ENCODE data around the gene PARM1.

PARM1 gene

DNA sequence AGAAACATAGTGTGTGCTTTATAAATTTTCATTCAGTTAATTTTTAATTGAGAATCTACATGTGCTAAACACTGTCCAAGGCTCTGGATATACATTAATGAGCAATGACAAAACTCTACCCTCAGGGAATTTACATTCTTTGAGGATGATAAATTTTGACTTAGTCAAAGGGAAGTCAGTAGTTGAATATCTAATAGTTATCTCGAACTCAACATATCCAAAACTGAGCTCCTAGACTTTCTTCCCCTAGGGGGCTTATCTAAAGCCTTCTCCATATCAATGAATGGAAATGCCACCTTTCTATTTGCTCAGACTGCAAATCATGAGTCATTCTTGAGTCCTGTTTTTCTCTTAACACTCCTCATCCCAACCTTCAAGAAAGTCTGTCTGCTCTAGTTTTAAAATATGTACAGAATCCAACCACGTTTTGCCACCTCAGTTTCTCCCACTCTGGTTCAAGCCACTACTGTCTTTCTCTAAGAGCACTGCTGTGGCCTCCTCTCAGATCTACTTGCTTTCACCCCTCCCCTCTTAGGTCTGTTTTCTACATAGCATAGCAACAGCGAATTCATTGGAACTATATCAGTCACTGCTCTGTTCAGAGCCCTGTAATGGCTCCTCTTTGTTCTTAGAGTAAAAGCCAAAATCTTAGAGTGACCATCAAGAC lies 9.5 kb downstream of the PARM1 start:
- no peak for DNase-seq (ENCODE audit: low read depth)

DNA sequence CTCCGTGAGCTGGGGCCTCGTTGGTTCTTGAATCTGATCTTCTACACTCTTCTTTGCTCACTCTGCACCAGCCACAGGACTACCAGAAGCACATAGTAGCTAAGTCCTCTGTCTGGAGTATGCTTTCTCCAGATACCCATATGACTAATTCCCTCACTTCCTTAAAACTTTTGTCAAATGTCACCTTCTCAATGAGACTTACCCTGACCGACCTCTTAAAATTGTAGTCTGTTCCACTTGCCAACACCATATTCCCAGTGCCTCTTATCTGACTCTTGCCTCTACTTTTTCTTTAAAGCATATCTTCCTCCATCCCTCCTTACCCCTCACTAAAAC lies 10.0 kb downstream of the PARM1 start:
- DNase-seq (ENCODE audit: low read depth), result no peak

DNA sequence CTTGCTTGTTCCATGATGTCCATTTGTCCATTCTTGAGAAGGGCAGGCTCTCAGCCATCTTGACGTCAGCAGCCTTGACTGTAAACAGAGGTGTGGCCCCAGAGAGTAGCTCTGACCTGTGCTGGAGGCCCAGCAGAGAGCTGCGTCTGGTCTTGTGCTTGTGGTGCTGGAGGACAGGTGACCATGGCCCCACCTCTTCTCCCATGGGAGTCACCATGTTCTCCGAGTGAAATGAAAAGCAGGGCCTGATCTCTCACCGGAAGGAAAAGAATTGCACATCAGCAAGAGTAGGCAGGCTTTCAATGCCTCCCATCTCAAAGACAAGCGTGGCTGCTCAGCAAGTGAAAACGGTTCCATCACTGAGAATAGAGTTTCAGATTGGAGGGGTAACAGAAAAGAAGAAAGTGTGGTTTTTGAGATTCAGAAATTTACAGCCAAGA lies 11.5 kb downstream of the PARM1 start:
- DNase-seq (ENCODE audit: low read depth), result no peak

DNA sequence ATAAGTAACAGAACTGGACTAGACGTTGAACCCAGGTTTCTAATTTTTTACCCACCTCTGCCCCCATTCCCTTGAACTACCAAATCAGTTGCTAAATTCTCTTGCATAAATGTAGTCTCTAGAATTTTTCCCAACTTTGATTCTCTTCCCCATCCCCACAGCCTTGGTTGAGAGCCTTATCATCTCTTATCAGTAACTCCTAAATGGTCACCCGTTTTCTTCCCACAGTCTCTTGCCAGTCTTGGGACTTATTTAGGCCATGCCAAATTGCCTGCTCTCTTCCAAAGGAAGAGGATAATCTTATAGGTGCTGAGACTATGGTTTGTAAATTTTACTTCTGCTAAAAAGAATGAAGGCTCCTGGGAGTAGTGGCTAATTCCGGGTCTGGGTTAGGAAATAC lies 13.3 kb downstream of the PARM1 start:
- DNase-seq (ENCODE audit: low read depth), result no peak

DNA sequence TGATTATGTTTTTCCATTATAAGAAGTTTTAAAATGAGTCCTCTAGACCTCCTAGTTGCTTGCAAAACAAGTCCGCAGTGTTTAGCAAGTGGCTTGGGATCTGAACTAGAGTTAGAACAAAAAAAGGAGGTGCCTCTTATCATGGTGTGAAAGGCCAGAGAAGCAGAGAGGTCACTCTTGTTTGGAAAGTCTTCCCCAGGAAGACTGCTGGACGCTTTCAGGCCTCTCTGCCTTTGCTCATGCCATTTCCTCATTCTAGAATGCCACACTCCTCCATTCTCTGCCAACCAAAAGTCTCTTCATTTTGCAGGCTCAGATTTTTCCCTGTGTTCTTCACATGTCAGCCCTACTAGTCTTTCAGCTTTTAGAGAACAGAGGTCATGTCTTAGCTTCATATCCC lies 14.9 kb downstream of the PARM1 start:
- DNase-seq (ENCODE audit: low read depth), result no peak

DNA sequence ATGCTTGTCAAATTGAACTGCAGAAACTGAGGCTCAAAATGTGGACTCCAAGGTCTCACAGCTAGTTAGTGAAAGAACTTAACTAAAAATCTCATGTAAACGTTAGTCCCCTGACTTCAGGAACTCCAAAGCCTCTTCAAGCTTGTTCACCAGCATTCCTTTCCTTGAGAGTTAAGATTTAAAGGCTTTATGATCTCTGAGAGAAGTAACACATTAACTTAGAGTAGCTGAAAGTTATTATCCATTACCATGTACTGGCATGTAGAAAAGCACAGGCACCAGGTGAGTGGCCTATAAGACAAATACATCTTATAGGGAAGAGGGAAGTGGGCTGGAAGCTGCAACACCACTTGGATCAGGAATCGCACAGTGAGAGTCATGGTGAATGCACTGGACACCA lies 15.3 kb downstream of the PARM1 start:
- no peak for DNase-seq (ENCODE audit: low read depth)

DNA sequence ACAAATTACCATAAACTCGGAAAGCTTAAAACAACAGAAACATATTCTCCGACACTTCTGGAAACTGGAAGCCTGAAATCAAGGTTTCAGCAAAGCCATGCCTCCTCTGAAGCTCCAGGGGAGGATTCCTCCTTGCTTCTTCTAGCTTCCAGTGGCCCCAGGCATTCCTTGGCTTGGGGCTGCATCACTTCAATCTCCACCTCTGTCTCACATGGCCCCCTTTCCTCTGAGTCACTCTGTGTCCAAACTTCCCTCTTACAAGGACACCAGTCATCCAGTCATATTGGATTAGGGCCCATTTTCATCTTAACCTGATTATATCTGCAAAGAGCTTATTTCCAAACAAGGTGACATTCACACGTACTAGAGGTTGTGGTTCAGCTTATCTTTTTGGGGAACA lies 17.3 kb downstream of the PARM1 start:
- no peak for DNase-seq (ENCODE audit: low read depth)

DNA sequence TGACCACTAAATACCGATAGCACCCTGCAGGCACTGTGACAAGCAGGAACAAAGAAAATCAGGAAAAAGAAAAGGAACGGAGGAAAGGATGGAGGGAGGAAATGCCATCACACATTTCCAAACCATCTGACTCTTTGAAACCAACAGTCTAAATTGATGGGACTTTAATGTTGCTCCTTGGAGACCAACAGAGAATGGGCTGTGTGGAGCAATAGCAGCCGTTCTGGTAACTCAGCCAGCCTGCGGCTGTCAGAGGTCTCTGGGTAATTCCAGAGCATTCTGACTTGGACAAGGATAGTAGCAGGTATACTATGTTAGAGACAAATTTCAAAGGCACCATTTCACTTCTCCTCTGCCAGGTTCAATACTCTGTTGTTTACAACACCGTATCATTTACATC lies 18.0 kb downstream of the PARM1 start:
- DNase-seq (ENCODE audit: low read depth), result no peak

DNA sequence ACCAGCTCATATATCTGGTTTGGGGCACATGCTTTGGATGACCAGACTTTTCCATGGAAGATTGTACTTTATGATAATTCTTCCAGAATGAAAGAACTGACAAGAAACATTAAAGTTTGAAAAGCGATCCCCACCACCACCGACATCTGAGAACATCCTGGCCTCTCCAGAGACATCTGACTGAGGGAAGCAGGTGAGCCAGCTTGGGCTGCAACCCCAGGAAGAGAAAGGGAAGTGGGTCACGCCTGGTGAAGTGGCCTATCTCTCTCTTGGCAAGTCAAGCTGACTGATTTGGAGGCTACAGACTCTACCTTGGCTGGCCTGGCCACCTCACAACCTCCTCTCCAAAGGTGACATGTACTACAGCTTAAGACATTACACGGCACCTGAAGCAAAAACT lies 20.7 kb downstream of the PARM1 start:
- no peak for DNase-seq (ENCODE audit: low read depth)

DNA sequence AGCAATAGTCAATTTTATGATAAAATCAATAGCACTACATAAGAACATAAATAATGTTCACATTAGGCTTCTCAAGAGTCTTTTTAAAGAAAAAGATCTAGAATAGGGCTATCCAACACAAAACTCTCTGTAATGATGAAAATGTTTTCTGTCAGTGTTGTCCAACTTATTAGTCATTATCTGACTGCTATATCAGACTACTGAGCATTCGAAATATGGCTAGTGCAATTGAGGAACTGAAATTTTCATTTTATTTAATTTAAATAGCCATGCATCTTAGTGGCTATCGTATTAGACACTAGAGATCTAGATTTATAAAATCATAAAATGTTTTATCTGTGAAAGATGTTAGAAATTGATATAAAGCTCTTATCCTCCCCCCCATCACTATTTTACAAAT lies 26.0 kb downstream of the PARM1 start:
- no peak for DNase-seq (ENCODE audit: low read depth)

DNA sequence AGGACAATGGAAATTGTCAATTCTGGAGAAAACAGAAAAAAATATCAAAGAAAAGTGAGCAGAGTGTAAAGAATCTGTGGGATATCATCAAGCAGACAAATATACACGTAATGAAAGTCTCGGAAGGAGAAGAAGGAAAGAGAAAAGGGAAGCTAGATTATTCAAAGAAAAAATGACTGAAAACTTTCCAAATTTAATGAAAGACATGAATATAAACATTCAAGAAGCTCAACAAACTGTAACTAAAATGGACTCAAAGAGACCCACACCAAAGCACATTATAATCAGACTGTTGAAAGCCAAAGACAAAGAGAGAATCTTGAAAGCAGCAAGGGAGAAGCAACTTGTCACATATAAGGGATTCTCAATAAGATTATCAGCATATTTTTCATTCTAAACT lies 28.3 kb downstream of the PARM1 start:
- DNase-seq (ENCODE audit: low read depth), result no peak

DNA sequence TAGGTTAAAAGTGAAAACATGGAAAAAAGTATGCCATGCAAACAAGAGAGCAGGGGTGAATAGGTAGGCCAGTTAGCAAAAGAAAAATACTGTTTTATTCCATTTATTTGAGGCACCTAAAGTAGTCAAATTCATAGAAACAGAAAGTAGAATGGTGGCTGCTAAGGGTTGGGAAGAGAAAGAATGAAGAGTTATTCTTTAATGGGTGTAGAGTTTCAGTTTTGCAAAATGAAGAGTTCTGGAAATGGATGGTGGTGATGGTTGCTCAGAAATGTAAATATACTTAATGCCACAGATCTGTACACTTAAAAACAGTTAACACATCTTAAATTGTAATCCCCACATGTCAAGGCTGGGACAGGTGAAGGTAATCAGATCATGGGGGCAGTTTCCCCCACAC lies 29.7 kb downstream of the PARM1 start:
- DNase-seq (ENCODE audit: low read depth), result no peak

DNA sequence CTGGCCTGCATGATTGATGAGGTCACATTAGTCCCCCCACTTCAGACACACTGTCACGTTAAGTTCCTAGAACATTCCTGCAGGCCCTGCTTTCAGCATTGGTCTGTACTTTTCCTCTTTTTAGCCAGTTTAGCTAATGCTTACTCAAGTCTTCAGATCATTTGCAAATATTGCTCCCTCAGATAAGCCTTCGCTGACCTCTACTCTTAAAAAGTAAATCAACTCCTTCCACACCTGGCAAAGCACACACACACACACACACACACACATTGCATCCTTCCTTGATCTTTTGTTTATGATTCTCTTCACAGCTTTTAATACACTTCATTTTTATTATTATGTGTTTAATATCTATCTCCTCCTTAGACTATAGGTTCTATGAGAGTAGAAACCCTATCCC lies 31.4 kb downstream of the PARM1 start:
- no peak for DNase-seq (ENCODE audit: low read depth)

DNA sequence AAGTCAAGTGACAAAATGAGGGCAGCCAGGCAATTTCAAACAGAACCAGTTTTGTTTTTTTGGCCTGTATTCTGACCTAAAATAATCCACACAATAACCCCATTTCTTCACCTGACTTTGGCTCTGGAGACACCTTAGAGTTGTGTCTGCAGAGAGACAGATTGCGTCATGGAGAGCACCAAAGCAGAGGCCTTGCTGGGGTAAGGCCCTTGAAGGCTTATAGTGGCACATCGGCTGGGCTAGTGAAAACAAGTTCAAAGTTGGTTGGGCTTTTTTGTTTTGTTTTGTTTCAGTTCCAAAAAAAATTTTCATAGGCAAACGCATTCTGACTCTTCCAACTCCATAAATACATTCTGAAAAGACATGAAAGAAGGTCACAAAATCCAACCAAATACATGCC lies 34.4 kb downstream of the PARM1 start:
- DNase-seq (ENCODE audit: low read depth), result no peak

DNA sequence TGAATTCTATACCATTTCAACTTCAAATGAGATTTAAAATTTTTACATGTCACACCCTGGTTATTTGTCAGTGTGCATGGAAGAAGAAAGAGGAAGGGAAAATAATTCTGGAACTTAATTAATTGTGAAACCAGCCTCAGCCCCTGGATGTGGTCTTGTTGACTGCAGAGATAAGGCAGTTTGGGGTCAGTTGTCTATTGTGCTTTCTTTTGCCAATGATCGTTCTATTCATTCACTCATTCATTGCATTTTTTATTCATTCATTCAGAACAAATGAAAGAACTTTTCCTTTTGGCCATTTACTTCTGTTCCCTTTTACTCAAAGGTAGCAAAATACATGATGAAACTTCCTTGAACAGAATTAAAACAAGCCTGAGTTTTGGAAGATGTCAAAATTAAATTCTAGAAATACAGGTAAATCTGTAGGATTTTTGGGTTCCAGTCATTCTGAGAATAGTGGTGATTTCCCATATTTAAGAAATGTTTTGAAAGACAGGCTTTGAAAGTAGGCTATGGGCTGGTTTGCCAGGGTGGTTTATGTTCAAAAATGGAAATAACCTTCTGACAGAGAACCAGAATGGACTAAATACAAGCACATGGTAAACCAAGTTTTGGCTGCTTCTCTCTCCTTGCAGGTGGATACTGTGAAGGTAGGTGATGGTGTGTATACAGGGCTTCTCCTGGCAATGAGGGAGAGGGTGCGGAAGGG lies 35.7 kb downstream of the PARM1 start:
- no peak for DNase-seq (ENCODE audit: low read depth)

DNA sequence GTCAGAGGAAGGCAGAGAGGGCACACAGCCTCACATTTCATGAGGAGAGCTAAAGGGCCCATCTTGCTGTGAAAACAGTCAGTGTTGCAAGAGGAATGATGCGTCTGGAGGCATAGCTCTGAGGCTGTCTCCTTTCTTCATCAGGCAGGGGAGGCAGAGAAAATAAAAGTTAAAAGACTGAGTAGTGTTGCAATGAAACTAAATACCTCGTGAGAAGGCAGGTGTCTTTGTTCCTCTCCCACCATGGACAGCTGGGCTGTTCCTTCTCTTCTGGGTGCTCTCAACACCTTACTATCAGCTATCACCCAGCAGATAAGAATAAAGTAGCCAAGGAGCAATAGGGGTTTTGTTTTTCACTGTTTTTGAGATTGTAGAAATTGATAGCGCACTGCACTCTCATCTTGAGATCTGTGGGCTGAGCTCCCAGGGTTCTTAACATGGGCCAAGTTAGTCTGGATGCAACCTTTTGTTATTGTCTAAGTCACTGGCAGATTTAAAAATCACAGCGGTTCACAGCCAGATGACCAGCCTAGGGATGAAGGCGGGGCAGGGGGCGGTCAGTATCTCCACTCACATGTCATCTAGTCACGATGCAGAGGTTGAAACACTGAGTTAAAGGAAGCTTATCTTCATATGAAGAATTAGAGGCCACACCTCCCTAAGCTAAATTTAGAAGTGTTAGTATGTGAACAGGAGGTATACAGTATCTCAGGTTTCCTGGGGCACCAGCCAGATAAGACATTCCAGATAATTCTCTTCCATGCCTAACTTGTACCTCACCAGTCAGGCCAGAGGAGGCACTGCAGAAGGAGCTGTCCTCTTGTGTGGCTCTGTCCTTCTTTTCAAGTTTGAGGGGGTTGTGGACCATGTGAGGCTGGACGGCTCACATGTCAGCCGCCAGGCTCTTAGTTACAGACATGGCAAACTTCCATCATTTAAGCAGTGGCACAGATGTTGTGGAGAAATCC lies 36.9 kb downstream of the PARM1 start:
- no peak for DNase-seq (ENCODE audit: low read depth)

DNA sequence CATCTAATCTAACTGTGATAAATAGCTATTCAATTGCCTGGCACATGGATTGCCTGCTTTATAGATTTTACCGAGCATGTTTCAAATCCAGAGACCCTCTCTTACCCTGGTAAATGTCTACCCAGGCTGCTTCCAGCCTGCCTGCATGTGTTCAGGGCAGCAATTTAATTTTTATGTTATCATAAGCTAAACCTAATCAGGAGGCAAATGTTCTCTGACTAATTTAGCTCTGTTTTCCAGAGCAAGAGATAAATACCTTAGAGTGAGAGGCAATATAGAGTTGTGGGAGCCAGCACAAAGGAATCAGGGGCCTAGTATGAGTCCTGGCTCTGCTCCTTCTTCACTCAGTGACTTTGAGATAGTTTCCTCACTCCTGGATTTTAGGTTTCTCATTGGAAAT lies 37.7 kb downstream of the PARM1 start:
- DNase-seq (ENCODE audit: low read depth), result no peak

DNA sequence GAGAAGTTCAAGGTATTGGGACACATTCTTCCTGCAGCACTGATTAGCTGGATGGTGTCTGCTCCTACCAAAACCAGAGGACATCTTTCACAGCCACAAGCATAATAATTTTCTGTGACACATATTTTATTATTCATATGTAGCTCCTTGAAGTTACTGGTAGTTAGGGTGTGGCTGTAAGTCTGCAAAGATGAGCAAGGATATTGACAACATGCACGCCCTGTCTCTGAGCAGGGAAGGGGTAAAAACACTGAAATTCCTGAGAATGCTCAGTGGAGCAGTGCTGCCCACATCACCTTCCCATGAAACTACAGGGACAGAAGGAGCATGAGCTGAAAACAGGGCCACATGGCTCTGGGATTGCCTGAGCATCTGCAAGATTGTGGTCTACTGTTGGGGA lies 38.9 kb downstream of the PARM1 start:
- DNase-seq (ENCODE audit: low read depth), result no peak

DNA sequence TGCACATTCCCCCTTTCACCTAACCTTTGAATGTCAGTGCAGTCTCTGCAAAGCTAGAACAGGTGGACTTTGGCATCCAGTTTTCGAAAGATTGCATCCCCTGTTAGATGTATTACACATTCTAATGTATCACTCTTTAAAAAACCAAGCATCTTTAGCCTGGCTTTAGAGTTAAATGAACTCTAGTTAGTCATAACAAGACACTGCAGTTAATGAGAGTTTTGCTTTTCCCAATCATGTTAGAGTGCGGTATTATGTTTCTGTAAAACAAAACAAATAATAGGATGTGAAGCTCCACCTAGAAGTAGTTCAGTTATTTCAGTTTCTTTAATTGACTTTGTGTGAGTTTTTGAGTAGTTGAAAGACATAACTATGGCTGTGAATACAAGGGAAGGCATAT lies 42.2 kb downstream of the PARM1 start:
- no peak for DNase-seq (ENCODE audit: low read depth)

DNA sequence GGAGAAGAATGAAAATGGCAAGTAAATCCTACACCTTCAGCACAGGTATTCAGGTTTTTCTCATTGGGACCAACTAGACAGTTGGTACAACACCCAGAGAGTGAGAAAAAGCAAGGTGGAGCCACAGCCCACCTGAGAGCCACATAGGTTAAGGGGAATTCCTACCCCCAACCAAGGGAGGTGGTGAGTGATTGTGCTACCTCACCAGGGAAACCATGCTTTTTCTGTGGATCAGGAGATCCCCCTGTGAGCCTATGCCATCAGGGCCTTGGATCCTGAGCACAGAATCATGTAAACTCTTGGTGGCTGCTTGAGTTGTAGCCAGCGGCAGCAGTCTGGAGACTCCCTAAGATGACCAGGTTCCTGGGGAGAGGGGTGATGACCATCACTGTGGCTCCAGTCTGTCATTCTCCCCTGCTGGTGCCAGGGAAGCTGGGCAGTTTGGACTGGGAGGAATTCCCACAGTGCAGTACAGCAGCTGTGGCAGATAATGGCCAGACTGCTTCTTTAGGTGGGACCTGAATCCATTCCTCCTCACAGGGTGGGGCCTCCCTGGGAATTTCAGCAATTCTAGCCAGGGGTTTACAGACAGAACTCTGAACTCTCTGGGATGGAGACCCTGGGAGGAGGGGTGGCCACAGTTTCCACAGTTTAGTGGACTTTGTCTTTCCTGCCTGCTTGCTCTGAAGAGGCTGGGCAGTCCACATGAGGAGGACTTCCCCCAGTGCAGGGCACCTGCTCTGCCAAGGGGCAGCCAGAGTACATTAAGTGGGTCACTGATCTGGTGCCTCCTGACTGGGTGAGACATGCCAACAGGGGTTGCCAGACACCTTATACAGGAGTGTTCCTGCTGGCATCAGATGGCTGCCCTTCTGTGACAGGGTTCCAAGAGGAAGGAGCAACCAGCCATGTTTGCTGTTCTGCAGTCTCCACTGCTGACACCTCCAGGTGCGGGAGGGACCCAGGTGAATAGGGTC lies 43.2 kb downstream of the PARM1 start:
- no peak for DNase-seq (ENCODE audit: low read depth)

DNA sequence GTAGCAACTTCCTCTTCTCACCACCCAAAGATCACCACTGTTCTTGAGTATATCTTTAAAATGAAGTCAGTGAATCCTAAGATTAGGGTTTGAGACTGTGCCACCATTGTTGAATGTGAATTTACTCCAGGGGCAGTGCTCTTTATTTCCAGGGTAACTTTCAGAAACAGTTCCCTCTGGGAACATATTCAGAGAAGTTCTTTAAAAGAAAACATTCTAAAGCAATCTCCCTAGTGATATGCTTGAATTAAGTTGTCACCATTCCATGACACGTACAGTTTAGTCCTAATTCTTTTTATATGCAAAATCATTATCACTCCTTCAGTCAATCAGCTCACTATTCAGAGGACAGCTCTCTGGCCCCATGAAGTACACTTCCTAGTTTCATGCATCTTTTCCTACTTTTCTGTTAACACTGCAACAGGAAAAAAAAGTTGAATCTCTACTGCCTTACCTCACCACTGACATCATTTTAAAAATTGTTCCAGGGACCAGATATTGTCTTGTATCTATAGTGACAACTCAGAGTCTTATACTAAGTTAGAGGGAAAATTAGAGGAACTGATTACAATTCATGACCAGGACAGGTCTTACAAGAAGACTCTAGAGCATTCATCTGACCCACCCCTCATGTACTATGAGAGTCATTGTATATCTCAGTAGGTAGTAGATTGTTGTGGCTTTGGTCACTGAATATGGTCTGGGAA lies 49.8 kb downstream of the PARM1 start:
- no peak for DNase-seq (ENCODE audit: low read depth)

Data from activated T-helper 9 cell treated with anti-CD3 and anti-CD28 coated beads, Interleukin-2, amount 50 U/mL, for 16 hours (primary cell).